IPS DF 6.9 (cell line): ENCODE measurements around the gene KIF2A.
A peak's percentile ranks its signal among the peaks of the same experiment; 100 is the strongest.

Experiments
- DNase-seq: peaks from one replicate; pipeline ENCODE4 v3.0.0-alpha.2; 2013; ENCODE audit warnings: low read depth, low spot score
- H3K27ac ChIP-seq: one replicate; pipeline ENCODE4 v1.5.1; 2013; ENCODE audit warnings: low read length, control low read depth
- H3K27me3 ChIP-seq: 2 replicates; pipeline ENCODE4 v1.6.1; 2013; ENCODE audit warnings: mild to moderate bottlenecking, low read length; ENCODE audit not compliant: control insufficient read depth, insufficient read depth
- H3K36me3 ChIP-seq: 2 replicates; pipeline ENCODE4 v1.6.1; 2013; ENCODE audit warnings: low read length; ENCODE audit not compliant: control insufficient read depth, insufficient read depth
- H3K4me1 ChIP-seq: 2 replicates; pipeline ENCODE4 v1.6.1; 2013; ENCODE audit warnings: low read length; ENCODE audit not compliant: control insufficient read depth, insufficient read depth
- H3K4me3 ChIP-seq: 2 replicates; pipeline ENCODE4 v1.5.1; 2013; ENCODE audit warnings: mild to moderate bottlenecking, low read length
- H3K9me3 ChIP-seq: 2 replicates; pipeline ENCODE4 v1.6.1; 2013; ENCODE audit warnings: low read length, inconsistent platforms; ENCODE audit not compliant: control insufficient read depth, insufficient read depth
- WGBS: extraction: QIAGEN DNeasy Blood & Tissue Kit; methylation state at CpG from one replicate; pipeline ENCODE4 v1.1.7; 2013; ENCODE audit warnings: mixed read lengths, missing lambda C conversion rate; ENCODE audit not compliant: insufficient read length, insufficient coverage; 5-methylcytosine and 5-hydroxymethylcytosine counted together

KIF2A gene

GRCh38 chr5:62373382-62373781 is 67.4 kb downstream of the KIF2A start:
- DNase-seq, result no peak
- Histone ChIP-seq H3K36me3 (peaks cover 6% of the 10 kb centered on the region; the same call in 1 of the 2 replicates), H3K27ac (no peak overlapping the region), H3K4me1 (no peaks in the 10 kb centered on the region), H3K9me3 (no peaks in the 10 kb centered on the region), H3K27me3 (no peaks in the 10 kb centered on the region), H3K4me3 (no peak overlapping the region)
- WGBS, result no CpG with 5 or more reads among the region's 3 CpGs

GRCh38 chr5:62374090-62374489 is 68.1 kb downstream of the KIF2A start:
- no peak for DNase-seq
- WGBS, result no CpG with 5 or more reads among the region's 1 CpG
- no peaks in the 10 kb centered on the region for H3K9me3 ChIP-seq
- H3K27me3 ChIP-seq, result no peaks in the 10 kb centered on the region
- H3K27ac ChIP-seq, result no peak overlapping the region
- H3K36me3 ChIP-seq, result peaks cover 5% of the 10 kb centered on the region; the same call in 1 of the 2 replicates
- no peak overlapping the region for H3K4me3 ChIP-seq
- no peaks in the 10 kb centered on the region for H3K4me1 ChIP-seq

- H3K4me1 ChIP-seq, result no peaks in the 10 kb centered on the region
- no peak for DNase-seq
- no peaks in the 10 kb centered on the region for H3K27me3 ChIP-seq
- H3K36me3 ChIP-seq, result peaks cover 7% of the 10 kb centered on the region; the same call in 1 of the 2 replicates
- no peaks in the 10 kb centered on the region for H3K9me3 ChIP-seq
- H3K27ac ChIP-seq, result no peak overlapping the region
- H3K4me3 ChIP-seq, result no peak overlapping the region
These were observed 69.6 kb downstream of the KIF2A start for GRCh38 chr5:62375627-62376026.

GRCh38 chr5:62376064-62376463 is 70.1 kb downstream of the KIF2A start:
- WGBS, result no CpG with 5 or more reads among the region's 3 CpGs
- no peak overlapping the region for H3K4me3 ChIP-seq
- H3K27ac ChIP-seq, result no peak overlapping the region
- H3K4me1 ChIP-seq, result no peaks in the 10 kb centered on the region
- peaks cover 7% of the 10 kb centered on the region; the same call in 1 of the 2 replicates for H3K36me3 ChIP-seq
- no peaks in the 10 kb centered on the region for H3K27me3 ChIP-seq
- H3K9me3 ChIP-seq, result no peaks in the 10 kb centered on the region
- DNase-seq, result no peak

DNA sequence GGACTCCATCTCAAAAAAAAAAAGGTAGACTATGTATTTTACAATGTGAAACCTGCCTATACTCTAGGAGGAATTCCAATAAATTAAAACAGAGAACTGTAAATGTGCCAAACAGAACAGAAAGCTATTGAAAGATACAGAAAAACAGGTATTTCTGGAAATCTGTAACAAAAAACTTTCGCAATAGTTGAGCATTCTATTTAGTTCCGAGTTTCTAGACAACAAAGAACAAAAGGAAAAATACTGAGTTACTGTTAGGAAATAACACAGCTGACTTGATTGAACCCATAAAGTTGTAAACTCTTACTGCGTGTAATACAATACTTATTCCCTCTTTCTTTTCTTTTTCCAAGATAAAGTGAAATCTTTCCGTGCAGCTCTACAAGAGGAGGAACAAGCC is 79.1 kb downstream of the KIF2A start:
- H3K4me1 ChIP-seq, result no peaks in the 10 kb centered on the region
- H3K36me3 ChIP-seq, result peaks cover 8% of the 10 kb centered on the region; the same call in 1 of the 2 replicates
- no peaks in the 10 kb centered on the region for H3K9me3 ChIP-seq
- DNase-seq, result no peak
- WGBS, result no CpG with 5 or more reads among the region's 4 CpGs
- H3K4me3 ChIP-seq, result no peak overlapping the region
- no peaks in the 10 kb centered on the region for H3K27me3 ChIP-seq
- no peak overlapping the region for H3K27ac ChIP-seq

- no CpG with 5 or more reads among the region's 2 CpGs for WGBS
- Histone ChIP-seq H3K27ac (no peak overlapping the region), H3K27me3 (no peaks in the 10 kb centered on the region), H3K9me3 (no peaks in the 10 kb centered on the region), H3K36me3 (peaks cover 8% of the 10 kb centered on the region; the same call in 1 of the 2 replicates), H3K4me3 (no peak overlapping the region), H3K4me1 (no peaks in the 10 kb centered on the region)
- DNase-seq, result no peak
These were observed 79.9 kb downstream of the KIF2A start for GRCh38 chr5:62385816-62386400.

DNA sequence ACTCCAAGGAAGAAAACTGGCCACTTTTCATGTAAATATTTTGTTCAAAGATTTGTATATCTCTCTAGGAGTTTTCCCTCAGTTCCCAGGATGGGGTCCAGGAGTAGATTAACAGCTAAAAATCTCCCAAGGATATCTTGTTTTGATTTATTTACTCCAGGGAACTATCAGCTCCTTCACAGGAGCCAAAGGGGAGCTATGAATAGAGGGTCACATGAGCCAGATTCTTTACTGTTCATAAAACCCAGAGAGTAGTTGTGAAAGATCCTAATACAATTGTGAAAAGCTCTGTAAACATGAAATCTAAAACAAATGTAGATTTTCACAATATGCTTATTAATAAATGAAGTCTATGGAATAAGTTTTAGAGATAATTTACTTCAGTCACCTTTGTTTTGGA is 80.8 kb downstream of the KIF2A start:
- Histone ChIP-seq H3K4me3 (no peak overlapping the region), H3K9me3 (no peaks in the 10 kb centered on the region), H3K27me3 (no peaks in the 10 kb centered on the region), H3K36me3 (peaks cover 8% of the 10 kb centered on the region; the same call in 1 of the 2 replicates), H3K4me1 (no peaks in the 10 kb centered on the region), H3K27ac (no peak overlapping the region)
- no peak for DNase-seq

DNA sequence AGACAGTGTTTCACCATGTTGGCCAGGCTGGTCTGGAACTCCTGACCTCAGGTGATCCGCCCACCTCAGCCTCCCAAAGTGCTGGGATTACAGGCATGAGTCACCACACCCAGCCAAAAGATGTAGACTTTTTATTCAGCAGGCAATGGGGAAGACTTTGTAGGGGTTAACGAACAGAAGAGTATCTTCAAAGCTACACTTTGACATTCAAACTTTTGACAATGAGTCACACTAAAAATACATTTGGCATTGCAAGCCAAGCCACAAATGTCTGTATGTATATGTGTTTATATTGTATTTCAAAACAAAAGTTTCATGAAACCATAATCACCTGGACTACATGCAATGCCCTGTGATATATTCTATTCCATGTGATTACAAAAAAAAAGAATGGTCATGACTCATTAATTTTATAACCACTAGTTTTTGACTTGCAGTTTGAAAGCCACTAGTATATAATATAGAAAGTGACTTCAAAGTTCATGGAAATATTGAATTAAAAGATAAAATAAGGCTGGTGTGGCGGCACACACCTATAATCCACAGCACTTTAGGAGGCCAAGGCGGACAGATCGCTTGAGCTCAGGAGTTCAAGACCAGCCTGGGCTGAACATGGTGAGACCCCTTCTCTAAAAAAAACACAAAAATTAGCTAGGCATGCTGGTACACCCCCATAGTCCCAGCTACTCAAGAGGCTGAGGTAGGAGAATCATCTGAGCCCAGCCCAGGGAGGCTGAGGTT is 89.4 kb downstream of the KIF2A start:
- no peak overlapping the region for H3K4me3 ChIP-seq
- peaks cover 2% of the 10 kb centered on the region; the same call in 1 of the 2 replicates for H3K36me3 ChIP-seq
- no peak overlapping the region for H3K27ac ChIP-seq
- no peaks in the 10 kb centered on the region for H3K9me3 ChIP-seq
- no CpG with 5 or more reads among the region's 5 CpGs for WGBS
- no peak for DNase-seq
- no peaks in the 10 kb centered on the region for H3K4me1 ChIP-seq
- no peaks in the 10 kb centered on the region for H3K27me3 ChIP-seq

DNA sequence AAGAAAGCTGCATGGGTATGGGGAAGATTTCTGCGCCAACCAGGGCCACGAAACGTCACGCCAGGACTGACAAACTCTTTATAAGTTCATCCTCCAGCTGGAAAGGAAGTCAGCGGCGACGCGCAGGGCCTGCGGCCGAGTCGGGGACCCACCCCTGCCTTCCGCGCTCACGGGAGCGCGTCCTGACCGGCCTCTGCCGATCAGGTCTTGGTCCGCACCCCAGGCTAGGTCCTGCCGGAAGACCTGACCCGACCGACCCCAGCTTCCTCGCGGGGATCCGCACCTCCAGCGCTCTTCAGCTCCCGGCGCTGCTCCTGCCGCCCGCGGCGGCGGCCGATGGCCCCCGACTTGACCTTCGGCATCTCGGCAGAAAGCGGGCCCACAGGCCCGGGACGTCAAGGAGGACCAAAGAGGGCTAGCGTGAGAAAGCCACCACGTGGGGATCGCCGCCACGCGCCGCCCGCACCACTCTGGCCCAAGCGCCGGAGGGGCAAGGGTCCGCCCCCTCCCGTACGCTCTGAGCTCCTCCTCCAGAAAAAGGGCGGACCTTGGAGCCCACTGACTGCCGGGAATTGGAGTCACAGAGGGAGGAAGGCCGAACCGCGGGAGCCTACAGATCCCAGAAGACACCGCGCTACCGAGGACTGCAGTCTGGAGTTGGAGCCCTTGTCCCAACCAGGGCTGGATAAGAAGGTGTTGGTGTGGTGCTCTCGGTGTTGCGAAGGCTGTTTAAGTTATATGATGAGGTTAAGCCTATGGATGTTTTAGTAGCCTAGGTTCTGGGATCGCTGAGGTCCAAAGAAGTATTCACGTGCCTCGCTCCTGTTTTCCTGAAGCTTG is 97.6 kb downstream of the KIF2A start, which contains the start of gene DIMT1:
Gene DIMT1, minus strand, starts transcription at position 495 of the 840 bp plus-strand sequence. Its CDS starts 133 bp downstream, at position 362.
- Histone ChIP-seq H3K36me3 (0 out of 2 replicates have a peak, but pooled peaks cover 2% of the 10 kb centered on the region), H3K9me3 (no peaks in the 10 kb centered on the region), H3K4me1 (no peaks in the 10 kb centered on the region), H3K4me3 (peak within 1 kb of the TSS; percentile 78), H3K27me3 (no peaks in the 10 kb centered on the region), H3K27ac (no peak within 1 kb of the TSS)
- peak; percentile 83 for DNase-seq
- WGBS, result no CpG with 5 or more reads among the region's 66 CpGs

GRCh38 chr5:62412549-62413329 is 106.7 kb downstream of the KIF2A start, which contains the start of gene IPO11:
TSS of gene IPO11 (plus strand) at chr5:62412763. CDS start at chr5:62437280, 24,517 bp downstream.
- H3K4me3 ChIP-seq, result peak within 1 kb of the TSS; percentile 93
- H3K9me3 ChIP-seq, result no peaks in the 10 kb centered on the region
- H3K27me3 ChIP-seq, result no peaks in the 10 kb centered on the region
- H3K27ac ChIP-seq, result no peak within 1 kb of the TSS
- no peaks in the 10 kb centered on the region for H3K36me3 ChIP-seq
- DNase-seq, result peak; percentile 100
- no peaks in the 10 kb centered on the region for H3K4me1 ChIP-seq
- no CpG with 5 or more reads among the region's 66 CpGs for WGBS
